GM13976 (cell line): ENCODE data around the gene ANTXR1.

ENCODE experiments used
- DNase-seq: peaks from one replicate; pipeline ENCODE4 v3.0.0; 2012; ENCODE audit warnings: low spot score
- in situ Hi-C: fragments of 300-500 bp; cut with MboI; formaldehyde crosslinking; loops from one replicate; pipeline ENCODE4 v1.12.0; 2022; ENCODE audit warnings: low sequenced_read_pairs, mixed read lengths, inconsistent platforms; ENCODE audit not compliant: unreplicated experiment
- TF ChIP-seq, protein P1 (sequence below): IDR thresholded peaks from 2 replicates; pipeline ENCODE4 v1.5.1; 2012; ENCODE audit warnings: borderline replicate concordance, mild to moderate bottlenecking; ENCODE audit not compliant: insufficient read depth; ENCODE audit errors: extremely low read depth, missing control alignments, control extremely low read depth

The ANTXR1 gene

GRCh38 chr2:69020496-69021426, 7.8 kb downstream of the ANTXR1 start:
- no peak for DNase-seq
- in situ Hi-C loops = loop anchor here (10.0 kb wide), 1 partner anchor 284 kb away; no protein-coding TSS in a partner anchor
- TF ChIP-seq, protein P1, sequence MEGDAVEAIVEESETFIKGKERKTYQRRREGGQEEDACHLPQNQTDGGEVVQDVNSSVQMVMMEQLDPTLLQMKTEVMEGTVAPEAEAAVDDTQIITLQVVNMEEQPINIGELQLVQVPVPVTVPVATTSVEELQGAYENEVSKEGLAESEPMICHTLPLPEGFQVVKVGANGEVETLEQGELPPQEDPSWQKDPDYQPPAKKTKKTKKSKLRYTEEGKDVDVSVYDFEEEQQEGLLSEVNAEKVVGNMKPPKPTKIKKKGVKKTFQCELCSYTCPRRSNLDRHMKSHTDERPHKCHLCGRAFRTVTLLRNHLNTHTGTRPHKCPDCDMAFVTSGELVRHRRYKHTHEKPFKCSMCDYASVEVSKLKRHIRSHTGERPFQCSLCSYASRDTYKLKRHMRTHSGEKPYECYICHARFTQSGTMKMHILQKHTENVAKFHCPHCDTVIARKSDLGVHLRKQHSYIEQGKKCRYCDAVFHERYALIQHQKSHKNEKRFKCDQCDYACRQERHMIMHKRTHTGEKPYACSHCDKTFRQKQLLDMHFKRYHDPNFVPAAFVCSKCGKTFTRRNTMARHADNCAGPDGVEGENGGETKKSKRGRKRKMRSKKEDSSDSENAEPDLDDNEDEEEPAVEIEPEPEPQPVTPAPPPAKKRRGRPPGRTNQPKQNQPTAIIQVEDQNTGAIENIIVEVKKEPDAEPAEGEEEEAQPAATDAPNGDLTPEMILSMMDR = no peak

DNA sequence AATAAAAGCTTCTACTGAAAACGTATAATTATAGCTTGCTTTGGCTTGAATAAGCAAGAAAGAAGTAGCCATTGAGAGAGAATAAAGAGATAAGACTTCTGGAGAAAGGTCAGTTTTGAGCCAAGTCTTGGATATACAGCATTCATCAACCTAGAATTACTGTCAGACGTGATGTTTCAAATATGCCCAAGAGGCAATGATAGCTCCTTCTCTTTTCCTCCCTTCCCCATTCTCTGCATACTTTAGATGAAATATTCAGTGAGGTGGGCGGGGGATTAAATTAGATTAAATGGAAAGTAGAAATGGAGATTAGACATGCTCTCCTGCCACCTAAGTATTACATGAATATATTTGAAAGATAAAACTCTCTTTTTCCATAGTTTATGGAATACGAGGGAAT, 8.7 kb downstream of the ANTXR1 start:
- TF ChIP-seq, protein P1 = no peak
- DNase-seq = no peak
- in situ Hi-C loops = loop anchor here (10.0 kb wide), 1 partner anchor 283 kb away; no protein-coding TSS in a partner anchor

- no peak for DNase-seq
These were observed 9.6 kb downstream of the ANTXR1 start for GRCh38 chr2:69022548-69022947.

DNA sequence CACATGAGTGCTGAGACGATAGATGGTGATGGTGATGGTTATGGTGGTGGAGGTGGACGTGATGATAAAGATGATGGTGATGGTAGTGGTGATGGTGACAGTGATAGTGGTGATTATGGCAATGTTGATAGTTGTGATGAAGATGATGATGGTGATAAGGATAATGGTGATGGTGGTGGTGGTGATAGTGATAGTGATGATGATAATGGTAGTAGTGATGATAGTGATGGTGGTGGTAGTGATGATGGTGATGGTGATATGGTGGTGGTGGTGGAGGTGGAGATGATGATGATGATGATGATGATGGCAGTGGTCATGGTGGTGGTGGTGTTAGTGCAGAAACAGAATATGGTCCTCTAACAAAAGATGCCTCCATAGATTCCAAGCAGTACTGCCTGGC, 10.3 kb downstream of the ANTXR1 start:
- in situ Hi-C loops = loop anchor here (10.0 kb wide), 1 partner anchor 282 kb away; no protein-coding TSS in a partner anchor
- no peak for DNase-seq
- TF ChIP-seq, protein P1 = no peak

More at GRCh38 chr2:69022548-69022947, 9.6 kb downstream of the ANTXR1 start:
- TF ChIP-seq, protein P1 = no peak
- in situ Hi-C loops = loop anchor here (10.0 kb wide), 1 partner anchor 282 kb away; no protein-coding TSS in a partner anchor

DNA sequence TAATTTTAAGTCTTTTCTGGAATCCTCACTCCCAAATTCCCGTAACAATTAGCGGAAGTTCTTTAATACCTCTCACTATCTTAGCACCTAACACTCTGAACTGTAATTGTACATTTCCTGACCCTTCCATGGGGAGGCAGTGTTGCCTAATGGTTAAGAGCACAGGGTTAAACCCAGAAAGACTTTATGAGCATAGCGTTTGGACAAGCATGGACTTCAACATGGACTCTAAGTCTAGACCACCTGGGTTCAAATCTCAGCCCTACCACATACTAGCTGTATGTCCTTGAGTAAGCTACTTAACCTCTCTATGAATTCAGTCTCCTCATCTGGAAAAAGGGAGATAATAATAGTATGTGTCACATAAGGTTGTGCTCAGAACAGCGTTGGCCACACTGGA, 13.0 kb downstream of the ANTXR1 start:
- TF ChIP-seq, protein P1 = peak; percentile 55
- peak; percentile 53 for DNase-seq
- in situ Hi-C loops = loop anchor here (10.0 kb wide), 1 partner anchor 279 kb away; no protein-coding TSS in a partner anchor

- in situ Hi-C loops = loop anchor here (10.0 kb wide), 1 partner anchor 278 kb away; no protein-coding TSS in a partner anchor
- no peak for DNase-seq
- TF ChIP-seq, protein P1 = no peak
These were observed 13.9 kb downstream of the ANTXR1 start for GRCh38 chr2:69026691-69027459.
